ENCODE results near the gene KCNJ10. TPM values are rescaled to one million over a fixed set of nuclear protein-coding genes. Genes with fewer than 3 reads are reported as not detected.

Gene KCNJ10
- total and polyA plus RNA-seq, 2 donors (not counting 3 experiments of a cell fraction or from before 2014, with no cell fraction given): not detected

DNA sequence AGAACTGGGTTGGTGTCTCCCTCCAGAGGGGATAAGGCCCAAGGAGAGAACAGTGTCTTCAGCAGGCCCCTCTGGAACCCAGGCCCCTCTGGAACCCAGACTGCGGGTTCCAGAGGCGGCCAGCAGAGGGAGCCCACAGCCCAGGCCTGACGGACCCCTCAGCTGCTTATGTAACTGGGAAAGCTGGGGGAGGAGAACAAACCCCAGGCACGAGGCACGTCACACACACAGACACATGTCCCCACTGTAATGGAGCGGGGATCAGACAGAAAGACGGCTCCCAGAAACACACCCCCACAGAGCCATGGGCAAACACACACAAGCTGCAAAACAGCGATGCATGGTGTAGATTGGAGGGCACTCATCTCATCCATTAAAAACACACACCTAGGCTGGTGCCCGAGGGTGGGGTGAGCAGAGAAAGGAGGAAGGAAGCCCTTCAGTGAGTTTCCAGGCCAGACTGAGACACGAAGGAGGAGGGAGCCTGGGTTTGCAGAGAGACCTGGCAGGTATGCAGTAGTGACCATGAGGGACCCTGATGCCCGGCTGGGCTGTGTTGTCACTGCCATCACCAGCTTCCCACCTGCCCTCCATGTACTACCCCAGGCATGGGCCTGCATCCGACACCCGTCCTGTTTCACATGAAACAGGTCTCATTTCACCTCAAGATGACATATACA is 31.2 kb upstream of the KCNJ10 start:
- no peaks in the 10 kb centered on the region for H4K20me1 ChIP-seq (replicated peaks; ENCODE audit: control insufficient read depth, extremely low read depth, insufficient read depth, low read length)
- H3K9me3 ChIP-seq (replicated peaks; ENCODE audit: control insufficient read depth, insufficient read depth, low read length): no peaks in the 10 kb centered on the region
- no peaks in the 10 kb centered on the region for H3K79me2 ChIP-seq (ENCODE audit: control insufficient read depth, insufficient read depth, low read length)
- no peaks in the 10 kb centered on the region for H3K36me3 ChIP-seq (ENCODE audit: control insufficient read depth in 2 of 2, extremely low read depth in 1 of 2, insufficient read depth in 2 of 2, low read length in 2 of 2)
- peaks cover 21 to 33% of the 10 kb centered on the region in 2 experiments for H3K27me3 ChIP-seq (ENCODE audit: control insufficient read depth in 2 of 2, insufficient read depth in 2 of 2, low read length in 2 of 2)
- H3K27ac ChIP-seq (ENCODE audit: insufficient read depth, low read depth, low read length): no peak overlapping the region
- no TSS peak for BruUV-seq (replicated peaks)
- TF ChIP-seq EZH2 (IDR thresholded peaks at IDR 0.05; ENCODE audit: borderline replicate concordance, low read depth, low read length, severe bottlenecking) (no peak), GATA2 (IDR thresholded peaks at IDR 0.05; ENCODE audit: insufficient read depth, insufficient read length, low read depth, low read length) (no peak), JUN (IDR thresholded peaks at IDR 0.05; ENCODE audit: borderline replicate concordance, insufficient read depth, insufficient read length, low read depth) (no peak), POLR2A (IDR thresholded peaks at IDR 0.05; ENCODE audit: low read depth, low read length) (no peak), FOS (IDR thresholded peaks at IDR 0.05; ENCODE audit: borderline replicate concordance, insufficient read depth, low read length) (no peak), POLR2AphosphoS5 (IDR thresholded peaks at IDR 0.05; ENCODE audit: insufficient read depth, low read depth, low read length) (no peak), MYC (IDR thresholded peaks at IDR 0.05; ENCODE audit: low read depth, low read length) (no peak)
- TF ChIP-seq, protein P1, sequence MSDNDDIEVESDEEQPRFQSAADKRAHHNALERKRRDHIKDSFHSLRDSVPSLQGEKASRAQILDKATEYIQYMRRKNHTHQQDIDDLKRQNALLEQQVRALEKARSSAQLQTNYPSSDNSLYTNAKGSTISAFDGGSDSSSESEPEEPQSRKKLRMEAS (IDR thresholded peaks at IDR 0.05; ENCODE audit: insufficient read depth, insufficient read length): peak; percentile 39
- TF ChIP-seq, protein P2, sequence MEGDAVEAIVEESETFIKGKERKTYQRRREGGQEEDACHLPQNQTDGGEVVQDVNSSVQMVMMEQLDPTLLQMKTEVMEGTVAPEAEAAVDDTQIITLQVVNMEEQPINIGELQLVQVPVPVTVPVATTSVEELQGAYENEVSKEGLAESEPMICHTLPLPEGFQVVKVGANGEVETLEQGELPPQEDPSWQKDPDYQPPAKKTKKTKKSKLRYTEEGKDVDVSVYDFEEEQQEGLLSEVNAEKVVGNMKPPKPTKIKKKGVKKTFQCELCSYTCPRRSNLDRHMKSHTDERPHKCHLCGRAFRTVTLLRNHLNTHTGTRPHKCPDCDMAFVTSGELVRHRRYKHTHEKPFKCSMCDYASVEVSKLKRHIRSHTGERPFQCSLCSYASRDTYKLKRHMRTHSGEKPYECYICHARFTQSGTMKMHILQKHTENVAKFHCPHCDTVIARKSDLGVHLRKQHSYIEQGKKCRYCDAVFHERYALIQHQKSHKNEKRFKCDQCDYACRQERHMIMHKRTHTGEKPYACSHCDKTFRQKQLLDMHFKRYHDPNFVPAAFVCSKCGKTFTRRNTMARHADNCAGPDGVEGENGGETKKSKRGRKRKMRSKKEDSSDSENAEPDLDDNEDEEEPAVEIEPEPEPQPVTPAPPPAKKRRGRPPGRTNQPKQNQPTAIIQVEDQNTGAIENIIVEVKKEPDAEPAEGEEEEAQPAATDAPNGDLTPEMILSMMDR (IDR thresholded peaks at IDR 0.05; ENCODE audit: extremely low read depth in 1 of 2, insufficient read depth in 1 of 2, low read depth in 1 of 2, low read length in 2 of 2): peak; percentile 91 to 97
- DNase-seq (ENCODE audit: low read depth, low spot score) (peak; percentile 54), FAIRE-seq (peak; percentile 92)
- intact Hi-C loops (cut with micrococcal nuclease) (loop anchor here (1.0 to 10.0 kb wide), 10 partner anchors 92 to 504 kb away; partner anchors contain the start of genes COPA, NCSTN and PEX19), dilution Hi-C loops (cut with MboI; ENCODE audit: extremely low pct_ligation_motif_present, low sequenced_read_pairs) (no loop called here)
- ChIA-PET CTCF (interaction anchor here (0.6 to 7.1 kb wide), 20 partner anchors 8 to 509 kb away, joined by 3 to 145 read pairs (median 6); partner anchors contain the start of genes CASQ1, DCAF8 and PEX19), POLR2A (no interaction called here)
- no peak overlapping the region for H3K4me3 ChIP-seq (replicated peaks in 1 of 3; ENCODE audit: insufficient read depth in 1 of 3, low read depth in 1 of 3, low read length in 3 of 3)
- no peak overlapping the region for H3K9ac ChIP-seq (replicated peaks; ENCODE audit: extremely low read depth, insufficient read depth, low read length)
- peaks cover 7% of the 10 kb centered on the region for H3K4me1 ChIP-seq (ENCODE audit: control insufficient read depth, extremely low read depth, insufficient read depth, low read length)
- H3K4me2 ChIP-seq (ENCODE audit: insufficient read depth, low read length): peak overlapping the region; percentile 17
- H3K9me1 ChIP-seq (replicated peaks; ENCODE audit: control insufficient read depth, extremely low read depth, insufficient read depth, low read length): no peaks in the 10 kb centered on the region
- peak overlapping the region; percentile 34 for H2AFZ ChIP-seq (ENCODE audit: low read depth, low read length)

All from endothelial cell of umbilical vein (primary cell).